Measurements from ENCODE around the gene TPSAB1. TPM values are rescaled to one million over a fixed set of nuclear protein-coding genes. Genes with fewer than 3 reads are reported as not detected.

Gene TPSAB1
- total and polyA plus RNA-seq, 9 donors = 0.83 to 16.2 (median 8.3) TPM; not detected in 2

DNA sequence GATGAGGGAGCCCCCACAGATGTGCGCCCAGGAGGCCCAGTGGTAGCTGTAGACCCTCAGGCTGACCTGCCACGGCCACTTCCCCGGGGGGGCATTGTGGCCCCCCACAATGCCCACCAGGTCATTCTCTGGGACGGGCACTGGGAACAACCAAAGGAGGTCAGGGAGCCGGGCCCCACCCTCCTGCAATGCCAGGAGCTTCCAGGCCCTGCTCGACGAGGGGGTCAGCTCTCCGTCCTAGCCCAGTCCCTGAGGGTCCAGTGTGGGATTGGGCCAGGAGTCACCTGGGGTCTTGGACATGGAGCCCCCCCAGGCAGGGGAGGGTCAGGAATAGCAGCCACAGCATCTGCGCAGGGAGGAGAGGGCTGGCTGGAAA, 22.3 kb downstream of the TPSAB1 start:
- no peaks in the 10 kb centered on the region for H3K9me3 ChIP-seq
- H3K4me3 ChIP-seq = no peak overlapping the region
- H3K4me1 ChIP-seq (ENCODE audit: insufficient read depth) = no peaks in the 10 kb centered on the region
- no peak for TF ChIP-seq POLR2A (IDR thresholded peaks at IDR 0.05)
- TF ChIP-seq EP300 (IDR thresholded peaks at IDR 0.05) = no peak
- TF ChIP-seq, protein P1, sequence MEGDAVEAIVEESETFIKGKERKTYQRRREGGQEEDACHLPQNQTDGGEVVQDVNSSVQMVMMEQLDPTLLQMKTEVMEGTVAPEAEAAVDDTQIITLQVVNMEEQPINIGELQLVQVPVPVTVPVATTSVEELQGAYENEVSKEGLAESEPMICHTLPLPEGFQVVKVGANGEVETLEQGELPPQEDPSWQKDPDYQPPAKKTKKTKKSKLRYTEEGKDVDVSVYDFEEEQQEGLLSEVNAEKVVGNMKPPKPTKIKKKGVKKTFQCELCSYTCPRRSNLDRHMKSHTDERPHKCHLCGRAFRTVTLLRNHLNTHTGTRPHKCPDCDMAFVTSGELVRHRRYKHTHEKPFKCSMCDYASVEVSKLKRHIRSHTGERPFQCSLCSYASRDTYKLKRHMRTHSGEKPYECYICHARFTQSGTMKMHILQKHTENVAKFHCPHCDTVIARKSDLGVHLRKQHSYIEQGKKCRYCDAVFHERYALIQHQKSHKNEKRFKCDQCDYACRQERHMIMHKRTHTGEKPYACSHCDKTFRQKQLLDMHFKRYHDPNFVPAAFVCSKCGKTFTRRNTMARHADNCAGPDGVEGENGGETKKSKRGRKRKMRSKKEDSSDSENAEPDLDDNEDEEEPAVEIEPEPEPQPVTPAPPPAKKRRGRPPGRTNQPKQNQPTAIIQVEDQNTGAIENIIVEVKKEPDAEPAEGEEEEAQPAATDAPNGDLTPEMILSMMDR (IDR thresholded peaks at IDR 0.05) = no peak
- WGBS, 3 donors = 72 to 84% (median 79%) methylated on average over 5 to 9 of the region's 9 CpGs
- intact Hi-C loops (cut with DNase I) = no loop called here
- H3K27ac ChIP-seq = no peak overlapping the region
- no peaks in the 10 kb centered on the region for H3K36me3 ChIP-seq
- no peaks in the 10 kb centered on the region for H3K27me3 ChIP-seq
- DNase-seq = no peak

DNA sequence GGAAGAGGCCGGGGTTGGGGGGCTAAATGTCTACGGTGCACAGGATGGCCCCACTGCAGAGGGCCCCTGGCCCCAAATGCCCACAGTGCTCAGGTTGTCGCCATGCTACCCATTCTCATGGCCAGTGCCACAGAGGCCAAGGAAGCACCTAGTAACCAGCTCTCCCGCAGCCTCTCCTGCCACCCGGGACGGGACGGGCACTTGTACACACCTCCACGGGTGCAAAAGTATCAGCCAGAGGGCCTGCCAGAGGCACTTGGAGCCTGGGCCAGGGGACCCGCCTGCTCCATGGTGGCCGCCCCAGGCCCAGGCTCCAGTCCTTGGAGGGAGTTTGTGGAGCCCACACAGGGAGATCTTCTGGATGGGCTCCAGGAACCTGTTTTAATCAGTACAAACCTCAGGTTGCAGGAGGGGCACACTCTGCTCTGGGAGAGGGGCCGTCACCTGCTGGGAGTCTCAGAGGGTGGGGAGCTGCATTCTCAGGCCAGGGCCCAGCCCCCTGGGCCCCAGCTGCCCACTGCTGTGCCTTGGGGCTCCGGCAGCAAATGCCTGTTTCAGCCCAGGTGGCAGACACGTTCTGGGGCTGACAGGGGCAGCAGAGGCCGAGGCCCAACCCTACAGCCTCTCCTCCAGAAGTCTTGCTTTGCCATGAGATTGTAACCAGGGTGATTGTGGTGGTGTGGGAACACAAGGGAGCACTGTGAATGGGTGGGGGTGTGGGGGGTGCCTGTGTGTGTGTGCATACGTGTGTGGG, 23.3 kb downstream of the TPSAB1 start:
- H3K27ac ChIP-seq = no peak overlapping the region
- no peak for TF ChIP-seq EP300 (IDR thresholded peaks at IDR 0.05)
- no peaks in the 10 kb centered on the region for H3K27me3 ChIP-seq
- intact Hi-C loops (cut with DNase I) = no loop called here
- H3K4me3 ChIP-seq = no peak overlapping the region
- H3K4me1 ChIP-seq (ENCODE audit: insufficient read depth) = no peaks in the 10 kb centered on the region
- WGBS, 3 donors = 45 to 61% (median 55%) methylated on average over 9 to 15 of the region's 15 CpGs
- no peaks in the 10 kb centered on the region for H3K9me3 ChIP-seq
- DNase-seq = no peak
- no peaks in the 10 kb centered on the region for H3K36me3 ChIP-seq

DNA sequence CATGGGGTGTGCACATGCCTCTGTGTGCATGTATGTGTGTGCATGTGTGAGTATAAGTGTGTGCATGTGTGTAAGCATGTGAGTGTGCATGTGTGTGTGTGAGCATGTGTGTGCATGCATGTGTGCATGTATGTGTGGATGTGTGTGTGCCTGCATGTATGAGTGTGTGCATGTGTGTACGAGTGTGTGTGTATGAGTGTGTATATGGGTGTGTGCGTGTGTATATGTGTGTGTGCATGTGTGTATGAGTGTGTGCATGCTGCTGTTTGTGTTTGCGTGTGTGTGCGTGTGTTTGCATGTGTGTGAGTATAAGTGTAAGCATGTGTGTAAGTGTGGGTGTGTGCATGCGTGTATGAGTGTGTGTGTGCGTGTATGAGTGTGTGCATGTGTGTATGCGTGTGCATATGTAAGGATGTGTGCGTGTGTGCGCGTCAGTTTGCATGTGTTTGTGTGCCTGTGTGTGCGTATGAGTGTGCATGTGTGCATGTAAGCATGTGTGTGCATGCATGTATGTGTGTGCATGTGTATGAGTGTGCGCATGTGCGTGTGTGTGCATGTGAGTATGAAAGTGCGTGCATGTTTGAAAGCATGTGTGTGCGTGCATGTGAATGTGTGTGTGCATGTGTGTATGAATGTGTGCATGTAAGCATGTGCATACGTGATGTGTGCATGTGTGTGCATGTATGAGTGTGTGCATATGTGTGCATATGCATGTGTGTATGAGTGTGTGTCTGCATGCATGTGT, 24.0 kb downstream of the TPSAB1 start:
- WGBS, 3 donors = 81 to 94% (median 87%) methylated on average over 16 of the region's 16 CpGs
- intact Hi-C loops (cut with DNase I) = no loop called here
- Histone ChIP-seq H3K27me3 (no peaks in the 10 kb centered on the region), H3K36me3 (no peaks in the 10 kb centered on the region), H3K27ac (no peak overlapping the region), H3K9me3 (no peaks in the 10 kb centered on the region), H3K4me3 (no peak overlapping the region), H3K4me1 (ENCODE audit: insufficient read depth) (no peaks in the 10 kb centered on the region)
- no peak for DNase-seq
- TF ChIP-seq, protein P1 (IDR thresholded peaks at IDR 0.05) = no peak
- TF ChIP-seq POLR2A (IDR thresholded peaks at IDR 0.05) (no peak), EP300 (IDR thresholded peaks at IDR 0.05) (no peak)

DNA sequence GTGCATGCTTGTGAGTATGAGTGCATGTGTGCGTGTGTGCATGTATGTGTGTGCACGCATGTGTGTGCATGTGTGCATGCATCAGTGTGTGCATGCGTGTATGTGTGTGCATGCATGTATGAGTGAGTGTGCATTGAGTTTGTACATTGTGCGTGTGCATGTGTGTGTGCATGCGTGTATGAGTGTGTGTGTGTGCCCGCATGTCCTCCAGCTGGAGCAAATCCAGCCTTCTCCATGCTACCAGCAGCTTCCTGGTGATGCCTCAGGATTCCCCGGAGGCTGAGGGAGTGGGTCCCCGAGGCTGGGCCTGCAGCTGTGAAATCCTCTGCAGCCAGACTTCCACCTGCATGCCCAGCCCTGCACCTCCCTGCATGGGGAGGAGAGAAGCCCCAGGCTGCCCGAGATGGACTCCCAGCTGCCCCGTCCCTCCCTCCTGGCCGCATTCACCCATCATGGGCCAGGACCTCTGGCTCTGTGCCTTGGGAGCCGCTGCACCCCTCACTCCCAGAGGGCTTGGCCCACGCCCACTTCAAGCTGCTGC, 24.7 kb downstream of the TPSAB1 start:
- no peaks in the 10 kb centered on the region for H3K27me3 ChIP-seq
- no peak overlapping the region for H3K4me3 ChIP-seq
- WGBS, 3 donors = 48 to 57% (median 57%) methylated on average over 13 of the region's 13 CpGs
- no peak overlapping the region for H3K27ac ChIP-seq
- H3K4me1 ChIP-seq (ENCODE audit: insufficient read depth) = no peaks in the 10 kb centered on the region
- no peaks in the 10 kb centered on the region for H3K9me3 ChIP-seq
- no peak for DNase-seq
- intact Hi-C loops (cut with DNase I) = no loop called here
- H3K36me3 ChIP-seq = no peaks in the 10 kb centered on the region
- TF ChIP-seq EP300 (IDR thresholded peaks at IDR 0.05) (no peak), POLR2A (IDR thresholded peaks at IDR 0.05) (no peak)
- TF ChIP-seq, protein P1 (IDR thresholded peaks at IDR 0.05) = no peak

Measured in ovary (tissue), 9 donors.